NCI-H446 treated with DMSO at 0.1 percent for 48 hours (cell line): ENCODE data around the gene CTXN3.
"Not testable (repeated sequence)": the region's sequence is repeated elsewhere in the genome, so short reads cannot be mapped to it uniquely, and the experiment has no call there.

Experiments used
- DNase-seq: peaks from one replicate; lab custom pipeline; 2025; lab: John Stamatoyannopoulos, UW

CTXN3 gene

GRCh38 chr5:127652952-127653611 lies 4.2 kb downstream of the CTXN3 start:
- no peak for DNase-seq

GRCh38 chr5:127656825-127657224 lies 7.9 kb downstream of the CTXN3 start:
- DNase-seq: no peak

- no peak for DNase-seq
Measured at GRCh38 chr5:127660047-127660733, 11.3 kb downstream of the CTXN3 start.

- no peak for DNase-seq
Measured at GRCh38 chr5:127664093-127664492, 15.2 kb downstream of the CTXN3 start.

- DNase-seq: no peak
Measured at GRCh38 chr5:127665641-127666040, 16.8 kb downstream of the CTXN3 start.

- no peak for DNase-seq
Measured at GRCh38 chr5:127666043-127666716, 17.3 kb downstream of the CTXN3 start.

- DNase-seq: no peak
Measured at GRCh38 chr5:127667926-127668325, 19.0 kb downstream of the CTXN3 start.

- DNase-seq: no peak
Measured at GRCh38 chr5:127671218-127671617, 22.3 kb downstream of the CTXN3 start.

- no peak for DNase-seq
Measured at GRCh38 chr5:127673117-127673800, 24.4 kb downstream of the CTXN3 start.

GRCh38 chr5:127676951-127677350 lies 28.1 kb downstream of the CTXN3 start:
- not testable (repeated sequence) for DNase-seq

GRCh38 chr5:127679691-127680330 lies 30.9 kb downstream of the CTXN3 start:
- not testable (repeated sequence) for DNase-seq

- no peak for DNase-seq
Measured at GRCh38 chr5:127680595-127680994, 31.7 kb downstream of the CTXN3 start.

GRCh38 chr5:127683008-127683407 lies 34.1 kb downstream of the CTXN3 start:
- no peak for DNase-seq

- no peak for DNase-seq
Measured at GRCh38 chr5:127684726-127685467, 36.0 kb downstream of the CTXN3 start.

GRCh38 chr5:127685662-127686061 lies 36.8 kb downstream of the CTXN3 start:
- no peak for DNase-seq

- no peak for DNase-seq
Measured at GRCh38 chr5:127686424-127686823, 37.5 kb downstream of the CTXN3 start.

- DNase-seq: no peak
Measured at GRCh38 chr5:127694518-127695171, 45.8 kb downstream of the CTXN3 start.

GRCh38 chr5:127695346-127695745 lies 46.5 kb downstream of the CTXN3 start:
- no peak for DNase-seq

GRCh38 chr5:127696683-127697082 lies 47.8 kb downstream of the CTXN3 start:
- no peak for DNase-seq

GRCh38 chr5:127697894-127698600 lies 49.2 kb downstream of the CTXN3 start:
- DNase-seq: no peak
